CD4-positive, alpha-beta memory T cell (primary cell): Measurements from ENCODE around the gene TMC4. TPM values are rescaled to one million over a fixed set of nuclear protein-coding genes. Genes with fewer than 3 reads are reported as not detected.

Experiments
- CTCF ChIA-PET: fragments of 350-600 bp; sonication (Branson Sonifier 250); formaldehyde crosslinking; loops from one replicate; lab custom pipeline; 2021; ENCODE audit warnings: inconsistent platforms; ENCODE audit not compliant: partially characterized antibody; lab: Charles Lee
- POLR2A ChIA-PET: fragments of 350-600 bp; sonication (Branson Sonifier 250); formaldehyde crosslinking; loops from one replicate; lab custom pipeline; 2021; ENCODE audit not compliant: partially characterized antibody; lab: Charles Lee
- DNase-seq, 5 donors: peaks; one replicate each; pipeline versions ENCODE4 v3.0.0 to v3.0.0-alpha.2; 2020 to 2022; ENCODE audit warnings: mixed read lengths in 1 of 5
- H3K27ac ChIP-seq: one replicate; pipeline ENCODE4 v1.7.0; 2013; ENCODE audit warnings: low read depth, low read length
- H3K27me3 ChIP-seq: 2 replicates; pipeline ENCODE4 v1.7.0; 2013; ENCODE audit warnings: mild to moderate bottlenecking, low read length, moderate library complexity; ENCODE audit not compliant: insufficient read depth
- H3K36me3 ChIP-seq: 2 replicates; pipeline ENCODE4 v1.7.0; 2013; ENCODE audit warnings: mild to moderate bottlenecking, low read length, moderate library complexity; ENCODE audit not compliant: insufficient read depth
- H3K4me1 ChIP-seq: 2 replicates; pipeline ENCODE4 v1.7.0; 2013; ENCODE audit warnings: mild to moderate bottlenecking, low read length, moderate library complexity; ENCODE audit not compliant: insufficient read depth
- H3K4me3 ChIP-seq, 2 donors: one replicate each; pipeline ENCODE4 v1.7.0; 2013; ENCODE audit warnings: low read length in 2 of 2, mild to moderate bottlenecking in 1 of 2
- H3K9me3 ChIP-seq, 2 donors: one replicate each; pipeline ENCODE4 v1.7.0; 2013; ENCODE audit warnings: low read length in 2 of 2, control low read depth in 1 of 2; ENCODE audit not compliant: control insufficient read depth in 1 of 2
- H3K27ac Mint-ChIP-seq, 7 donors: one replicate each; pipeline ENCODE4 v1.8.0; 2020 to 2021; ENCODE audit warnings: mixed read lengths in 7 of 7, mild to moderate bottlenecking in 6 of 7, inconsistent platforms in 3 of 7, moderate library complexity in 3 of 7
- H3K27me3 Mint-ChIP-seq, 2 donors: one replicate each; pipeline ENCODE4 v1.8.0; 2020 to 2021; ENCODE audit warnings: mixed read lengths in 2 of 2
- H3K36me3 Mint-ChIP-seq, 2 donors: one replicate each; pipeline ENCODE4 v1.8.0; 2020 to 2021; ENCODE audit warnings: mixed read lengths in 2 of 2, inconsistent platforms in 1 of 2, mild to moderate bottlenecking in 1 of 2
- H3K4me1 Mint-ChIP-seq, 4 donors: one replicate each; pipeline ENCODE4 v1.8.0; 2020 to 2021; ENCODE audit warnings: mixed read lengths in 4 of 4, mild to moderate bottlenecking in 1 of 4
- H3K4me3 Mint-ChIP-seq, 8 donors: one replicate each; pipeline ENCODE4 v1.8.0; 2020 to 2021; ENCODE audit warnings: mixed read lengths in 8 of 8, mild to moderate bottlenecking in 7 of 8, moderate library complexity in 6 of 8, inconsistent platforms in 3 of 8
- H3K9me3 Mint-ChIP-seq, 8 donors: one replicate each; pipeline ENCODE4 v1.8.0; 2020 to 2021; ENCODE audit warnings: mixed read lengths in 8 of 8, mild to moderate bottlenecking in 5 of 8, inconsistent platforms in 3 of 8, moderate library complexity in 1 of 8
- intact Hi-C: fragments of 100-400 bp; cut with micrococcal nuclease; formaldehyde crosslinking; loops from one replicate; pipeline ENCODE4 v1.15.1; 2023
- polyA plus RNA-seq, 2 donors: library from polyadenylated mRNA; unstranded; fragments of 300-500 nt; fragmentation: Illumina TruSeq; gene quantifications; one replicate each; pipeline ENCODE4 v1.2.3, GENCODE V29; 2021
- total RNA-seq, 2 experiments: library from RNA; stranded (reverse); gene quantifications; one replicate each; pipeline ENCODE4 v1.2.3, GENCODE V29; 2021

The TMC4 gene
- total and polyA plus RNA-seq, 4 experiments from 2014 or later: 0.61 to 3.3 (median 0.91) TPM

- Histone ChIP-seq H3K4me3 (peak within 1 kb of the TSS; percentile 80 to 81), H3K9me3 (no peaks in the 10 kb centered on the region), H3K27ac (peak within 1 kb of the TSS; percentile 75), H3K36me3 (peaks cover 17% of the 10 kb centered on the region), H3K27me3 (no peaks in the 10 kb centered on the region), H3K4me1 (peaks cover 27% of the 10 kb centered on the region)
- H3K36me3 Mint-ChIP-seq: peaks cover 24 to 37% of the 10 kb centered on the region in 2 donors
- ChIA-PET CTCF (interaction anchor here (0.8 to 3.0 kb wide), 4 partner anchors 13 to 22 kb away, joined by 3 to 13 read pairs (median 10); partner anchors contain the start of genes CNOT3 and NDUFA3), POLR2A (interaction anchor here (0.9 to 5.1 kb wide), 20 partner anchors 9 to 720 kb away, joined by 3 to 113 read pairs (median 5); partner anchors contain the start of genes CNOT3, LENG1, LENG8 and LENG9)
- H3K4me3 Mint-ChIP-seq: peak within 1 kb of the TSS; percentile 86 to 99 (median 95)
- intact Hi-C loops: loop anchor here (1.0 to 10.0 kb wide), 7 partner anchors 13 to 591 kb away; partner anchors contain the start of genes CNOT3, LENG1, LENG8 and NDUFA3
- peaks cover 22 to 44% (median 28%) of the 10 kb centered on the region in 4 donors for H3K4me1 Mint-ChIP-seq
- peak within 1 kb of the TSS; percentile 91 to 97 (median 95) for H3K27ac Mint-ChIP-seq
- DNase-seq: peak; percentile 97 to 98 (median 97)
- peaks cover 0 to 2% of the 10 kb centered on the region in 2 donors for H3K27me3 Mint-ChIP-seq
- H3K9me3 Mint-ChIP-seq: peaks cover 0 to 8% (median 0%) of the 10 kb centered on the region in 8 donors
Measured at GRCh38 chr19:54115109-54116063, 57.6 kb downstream of the TMC4 start, which contains the start of the genes PRPF31 and TFPT. Gene PRPF31 (plus strand): TSS chr19:54115754. CDS start chr19:54118279, 2,525 bp downstream. Gene TFPT (minus strand): TSS chr19:54115657. CDS start chr19:54115269, 388 bp downstream.

GRCh38 chr19:54114340-54115108, 58.4 kb downstream of the TMC4 start:
- Mint-ChIP-seq H3K4me1 (peaks cover 22 to 44% (median 29%) of the 10 kb centered on the region in 4 donors), H3K9me3 (peaks cover 0 to 6% (median 0%) of the 10 kb centered on the region in 8 donors), H3K4me3 (peak overlapping the region; percentile 86 to 99 (median 95)), H3K27me3 (peaks cover 0 to 2% of the 10 kb centered on the region in 2 donors), H3K27ac (peak overlapping the region; percentile 91 to 97 (median 95)), H3K36me3 (peaks cover 20 to 38% of the 10 kb centered on the region in 2 donors)
- peak; percentile 38 to 72 (median 47) for DNase-seq
- H3K27me3 ChIP-seq: no peaks in the 10 kb centered on the region
- ChIA-PET CTCF (interaction anchor here (1.2 to 3.0 kb wide), 4 partner anchors 12 to 45 kb away, joined by 3 to 13 read pairs (median 10); partner anchors contain the start of genes CNOT3, LENG1 and NDUFA3), POLR2A (interaction anchor here (1.0 to 5.1 kb wide), 18 partner anchors 10 to 720 kb away, joined by 3 to 113 read pairs (median 9); partner anchors contain the start of genes CNOT3, LENG1, LENG8 and LENG9)
- H3K36me3 ChIP-seq: peaks cover 17% of the 10 kb centered on the region
- H3K4me3 ChIP-seq: peak overlapping the region; percentile 80 to 81
- intact Hi-C loops: loop anchor here (1.0 to 10.0 kb wide), 7 partner anchors 12 to 590 kb away; partner anchors contain the start of genes CNOT3, LENG1, LENG8 and NDUFA3
- H3K4me1 ChIP-seq: peaks cover 27% of the 10 kb centered on the region
- H3K9me3 ChIP-seq: no peaks in the 10 kb centered on the region
- peak overlapping the region; percentile 75 for H3K27ac ChIP-seq

Other genes starting within 250 kb of the TMC4 start
- not detected for gene CACNG8, start 210.2 kb downstream of the TMC4 start, total RNA-seq
- gene CACNG8, start 210.2 kb downstream of the TMC4 start, polyA plus RNA-seq: not detected
- not detected for gene CACNG6, start 181.5 kb downstream of the TMC4 start, total RNA-seq
- not detected for gene CACNG6, start 181.5 kb downstream of the TMC4 start, polyA plus RNA-seq
- gene VSTM1, start 109.3 kb downstream of the TMC4 start, total RNA-seq: not detected
- gene VSTM1, start 109.3 kb downstream of the TMC4 start, polyA plus RNA-seq: not detected
- gene TARM1, start 91.8 kb downstream of the TMC4 start, total RNA-seq: not detected
- not detected for gene TARM1, start 91.8 kb downstream of the TMC4 start, polyA plus RNA-seq
- gene OSCAR, start 72.4 kb downstream of the TMC4 start, total RNA-seq: 1 to 10 TPM in 1 of 2 experiments, under 1 TPM in 1; 0.64 to 1.1 TPM
- gene OSCAR, start 72.4 kb downstream of the TMC4 start, polyA plus RNA-seq: under 1 TPM in 1 of 2 donors, not detected in 1; 0.23 TPM
- 100 to 1,000 TPM; 135 to 137 TPM for gene NDUFA3, start 70.3 kb downstream of the TMC4 start, total RNA-seq
- gene NDUFA3, start 70.3 kb downstream of the TMC4 start, polyA plus RNA-seq: 100 to 1,000 TPM; 374 to 440 TPM
- 10 to 100 TPM; 17.2 to 19.0 TPM for gene TFPT, start 57.5 kb downstream of the TMC4 start, total RNA-seq
- 10 to 100 TPM; 17.6 to 31.0 TPM for gene TFPT, start 57.5 kb downstream of the TMC4 start, polyA plus RNA-seq
- 10 to 100 TPM; 77.6 to 80.0 TPM for gene PRPF31, start 57.4 kb downstream of the TMC4 start, total RNA-seq
- gene PRPF31, start 57.4 kb downstream of the TMC4 start, polyA plus RNA-seq: 10 to 100 TPM; 73.0 to 79.0 TPM
- gene CNOT3, start 35.4 kb downstream of the TMC4 start, total RNA-seq: 10 to 100 TPM; 80.0 to 82.3 TPM
- gene CNOT3, start 35.4 kb downstream of the TMC4 start, polyA plus RNA-seq: 10 to 100 TPM in 1 of 2 donors, 1 to 10 TPM in 1; 3.3 to 21.0 TPM
- gene LENG1, start 13.4 kb downstream of the TMC4 start, total RNA-seq: 10 to 100 TPM; 19.6 to 22.7 TPM
- gene LENG1, start 13.4 kb downstream of the TMC4 start, polyA plus RNA-seq: 10 to 100 TPM in 1 of 2 donors, 1 to 10 TPM in 1; 9.9 to 18.1 TPM
- gene MBOAT7, start 16.4 kb upstream of the TMC4 start, total RNA-seq: 10 to 100 TPM; 46.4 to 55.5 TPM
- 10 to 100 TPM; 16.0 to 28.7 TPM for gene MBOAT7, start 16.4 kb upstream of the TMC4 start, polyA plus RNA-seq
- 10 to 100 TPM; 23.2 to 25.8 TPM for gene TSEN34, start 18.1 kb upstream of the TMC4 start, total RNA-seq
- 10 to 100 TPM; 20.3 to 39.6 TPM for gene TSEN34, start 18.1 kb upstream of the TMC4 start, polyA plus RNA-seq
- gene RPS9, start 27.7 kb upstream of the TMC4 start, total RNA-seq: 1,000 to 10,000 TPM; 1,117 to 1,127 TPM
- gene RPS9, start 27.7 kb upstream of the TMC4 start, polyA plus RNA-seq: 1,000 to 10,000 TPM in 1 of 2 donors, 100 to 1,000 TPM in 1; 924 to 1,042 TPM
- gene LILRB3, start 49.8 kb upstream of the TMC4 start, total RNA-seq: 1 to 10 TPM; 8.8 to 9.1 TPM
- 1 to 10 TPM in 1 of 2 donors, under 1 TPM in 1; 0.97 to 5.8 TPM for gene LILRB3, start 49.8 kb upstream of the TMC4 start, polyA plus RNA-seq
- 1 to 10 TPM in 1 of 2 experiments, under 1 TPM in 1; 0.73 to 1.2 TPM for gene LILRA6, start 69.6 kb upstream of the TMC4 start, total RNA-seq
- 1 to 10 TPM in 1 of 2 donors, not detected in 1; 2.9 TPM for gene LILRA6, start 69.6 kb upstream of the TMC4 start, polyA plus RNA-seq
- under 1 TPM; 0.47 to 0.52 TPM for gene LILRB5, start 84.1 kb upstream of the TMC4 start, total RNA-seq
- gene LILRB5, start 84.1 kb upstream of the TMC4 start, polyA plus RNA-seq: not detected
- 1 to 10 TPM in 1 of 2 experiments, under 1 TPM in 1; 0.58 to 1.2 TPM for gene LILRB2, start 108.0 kb upstream of the TMC4 start, total RNA-seq
- not detected for gene LILRB2, start 108.0 kb upstream of the TMC4 start, polyA plus RNA-seq
- under 1 TPM; 0.36 to 0.38 TPM for gene LILRA5, start 140.0 kb upstream of the TMC4 start, total RNA-seq
- not detected for gene LILRA5, start 140.0 kb upstream of the TMC4 start, polyA plus RNA-seq
- gene LILRA4, start 166.0 kb upstream of the TMC4 start, total RNA-seq: not detected
- gene LILRA4, start 166.0 kb upstream of the TMC4 start, polyA plus RNA-seq: under 1 TPM in 1 of 2 donors, not detected in 1; 0.45 TPM
- gene LAIR1, start 191.8 kb upstream of the TMC4 start, total RNA-seq: 10 to 100 TPM; 57.6 to 59.8 TPM
- gene LAIR1, start 191.8 kb upstream of the TMC4 start, polyA plus RNA-seq: 10 to 100 TPM; 23.1 to 60.5 TPM
- gene TTYH1, start 242.3 kb upstream of the TMC4 start, total RNA-seq: not detected
- under 1 TPM in 1 of 2 donors, not detected in 1; 0.29 TPM for gene TTYH1, start 242.3 kb upstream of the TMC4 start, polyA plus RNA-seq